GM12874 (cell line): ENCODE measurements around the gene BPIFB4.

Source experiments
- TF ChIP-seq, protein P1 (sequence below): IDR thresholded peaks from 2 replicates; pipeline ENCODE4 v1.5.1; 2011; ENCODE audit warnings: low read depth, mild to moderate bottlenecking, control low read depth, low read length, moderate library complexity; ENCODE audit not compliant: insufficient read depth

Gene BPIFB4

DNA sequence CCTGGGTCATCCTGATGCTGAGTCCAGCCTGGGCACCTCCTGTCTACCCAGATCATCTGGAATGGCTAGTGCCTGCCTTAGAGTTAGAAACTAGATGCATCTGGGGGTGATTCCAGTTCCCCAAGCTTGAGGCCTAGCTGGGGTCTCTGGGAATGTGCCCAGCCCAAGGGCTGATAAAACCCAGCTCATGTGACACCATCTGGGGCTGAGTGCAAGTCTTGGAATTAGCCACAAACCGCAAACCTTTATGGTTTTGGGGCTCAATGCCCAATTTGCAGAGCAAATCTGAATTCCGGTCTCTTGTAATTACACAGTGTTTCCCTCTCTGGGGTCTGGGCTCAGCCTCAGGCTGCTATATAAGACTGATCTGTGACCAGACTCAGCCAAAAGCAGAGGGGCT, at the start of gene BPIFB4:
Gene BPIFB4 (plus strand): TSS at position 385 of the 400 bp plus-strand sequence. CDS start 1,884 bp downstream, outside the sequence.
- TF ChIP-seq, protein P1, sequence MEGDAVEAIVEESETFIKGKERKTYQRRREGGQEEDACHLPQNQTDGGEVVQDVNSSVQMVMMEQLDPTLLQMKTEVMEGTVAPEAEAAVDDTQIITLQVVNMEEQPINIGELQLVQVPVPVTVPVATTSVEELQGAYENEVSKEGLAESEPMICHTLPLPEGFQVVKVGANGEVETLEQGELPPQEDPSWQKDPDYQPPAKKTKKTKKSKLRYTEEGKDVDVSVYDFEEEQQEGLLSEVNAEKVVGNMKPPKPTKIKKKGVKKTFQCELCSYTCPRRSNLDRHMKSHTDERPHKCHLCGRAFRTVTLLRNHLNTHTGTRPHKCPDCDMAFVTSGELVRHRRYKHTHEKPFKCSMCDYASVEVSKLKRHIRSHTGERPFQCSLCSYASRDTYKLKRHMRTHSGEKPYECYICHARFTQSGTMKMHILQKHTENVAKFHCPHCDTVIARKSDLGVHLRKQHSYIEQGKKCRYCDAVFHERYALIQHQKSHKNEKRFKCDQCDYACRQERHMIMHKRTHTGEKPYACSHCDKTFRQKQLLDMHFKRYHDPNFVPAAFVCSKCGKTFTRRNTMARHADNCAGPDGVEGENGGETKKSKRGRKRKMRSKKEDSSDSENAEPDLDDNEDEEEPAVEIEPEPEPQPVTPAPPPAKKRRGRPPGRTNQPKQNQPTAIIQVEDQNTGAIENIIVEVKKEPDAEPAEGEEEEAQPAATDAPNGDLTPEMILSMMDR = no peak

DNA sequence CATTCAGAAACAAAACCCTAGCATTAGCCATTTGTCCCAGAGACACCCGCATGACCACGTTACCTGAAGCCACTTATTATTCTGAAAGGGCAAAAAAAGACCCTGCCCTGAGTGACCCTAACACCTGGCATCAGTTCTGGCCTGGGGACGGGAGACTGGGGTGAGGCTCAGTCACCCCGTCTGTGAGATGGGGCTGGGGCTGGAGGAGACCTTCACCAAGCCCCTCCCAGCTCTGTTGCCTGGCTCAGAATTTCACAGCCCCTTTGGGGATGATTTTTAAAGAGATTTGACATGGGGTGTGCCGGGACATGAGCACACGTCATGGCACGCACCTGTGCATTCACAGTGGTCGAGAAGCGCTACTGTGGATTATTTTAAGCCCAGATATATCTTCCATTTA, 49.4 kb upstream of the BPIFB4 start:
- TF ChIP-seq, protein P1 = no peak

DNA sequence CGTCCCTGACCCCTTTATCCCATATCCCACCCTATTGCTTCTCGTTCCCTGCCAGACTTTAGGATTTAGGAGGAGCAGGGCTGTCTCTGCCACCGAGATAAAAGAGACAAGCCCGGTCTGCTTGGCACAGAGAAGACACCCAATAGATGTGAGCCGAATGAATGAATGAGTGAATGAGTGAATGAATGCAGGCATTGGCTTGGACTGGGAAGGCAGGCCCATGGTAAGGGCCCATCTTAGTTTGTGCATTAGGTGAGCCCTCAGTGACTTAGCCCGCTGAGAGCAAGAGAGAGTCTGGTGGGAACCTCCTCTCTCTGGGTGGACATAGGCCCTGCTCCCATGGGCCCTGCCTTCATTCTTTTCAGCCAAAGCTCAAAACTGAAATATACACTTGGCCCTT, 48.9 kb upstream of the BPIFB4 start:
- TF ChIP-seq, protein P1 = no peak

DNA sequence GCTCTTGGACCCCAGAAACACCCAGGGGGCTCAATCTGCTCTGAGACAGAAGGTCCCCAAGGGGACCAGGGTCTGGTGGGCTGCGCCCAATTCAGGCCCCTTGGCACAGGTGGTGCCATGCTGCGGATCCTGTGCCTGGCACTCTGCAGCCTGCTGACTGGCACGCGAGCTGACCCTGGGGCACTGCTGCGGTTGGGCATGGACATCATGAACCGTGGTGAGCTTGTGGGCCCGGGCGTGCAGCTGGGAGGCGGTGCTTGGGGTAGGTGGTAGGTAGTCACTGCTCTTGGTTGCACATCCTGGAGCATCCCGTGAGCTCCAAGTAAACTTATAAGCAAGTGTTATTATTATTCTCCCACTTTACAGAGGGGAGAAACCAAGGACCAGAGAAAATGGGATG, 47.9 kb upstream of the BPIFB4 start, which contains the start of gene BPIFB6:
Gene BPIFB6 (plus strand): TSS at position 118 of the 400 bp plus-strand sequence. CDS start 0 bp downstream, at position 118.
- TF ChIP-seq, protein P1 = no peak

DNA sequence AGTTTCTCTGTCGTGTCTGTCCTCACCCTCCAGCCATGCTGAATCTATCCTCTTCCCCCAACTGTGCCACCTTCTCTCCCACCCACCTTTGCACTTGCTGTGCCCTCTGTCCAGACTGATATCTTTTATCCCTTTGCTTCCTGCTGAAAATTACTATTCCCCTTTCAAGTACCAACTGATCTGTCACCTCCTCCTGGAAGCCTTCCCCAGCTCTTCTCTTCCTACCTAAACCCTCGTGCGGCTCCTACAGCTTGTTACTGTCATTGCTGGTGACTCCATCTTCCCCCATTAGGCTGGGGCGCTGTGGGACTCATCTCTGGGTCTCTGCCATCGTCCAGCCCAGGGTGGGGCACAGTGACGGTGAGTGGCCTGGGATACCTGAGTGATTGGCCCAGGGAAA, 46.9 kb upstream of the BPIFB4 start:
- TF ChIP-seq, protein P1 = no peak

DNA sequence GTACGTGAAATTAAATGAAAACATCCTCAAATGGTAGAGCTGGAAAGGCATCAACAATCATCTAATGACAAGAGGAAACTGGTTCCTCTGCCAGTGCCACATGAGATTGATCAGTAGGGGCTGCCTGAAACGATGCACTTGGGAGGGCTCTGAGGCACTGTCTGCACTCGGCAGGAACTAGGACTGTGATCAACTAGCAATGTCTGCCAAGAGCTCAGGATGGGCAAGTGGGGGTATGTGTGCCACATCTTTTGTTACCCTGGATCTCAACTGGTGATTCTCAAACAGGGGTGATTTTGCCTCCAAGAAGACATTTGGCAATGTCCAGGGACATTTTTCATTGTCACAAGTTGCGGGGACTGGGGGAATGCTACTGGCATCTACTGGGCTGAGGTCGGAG, 46.1 kb upstream of the BPIFB4 start:
- TF ChIP-seq, protein P1 = no peak

DNA sequence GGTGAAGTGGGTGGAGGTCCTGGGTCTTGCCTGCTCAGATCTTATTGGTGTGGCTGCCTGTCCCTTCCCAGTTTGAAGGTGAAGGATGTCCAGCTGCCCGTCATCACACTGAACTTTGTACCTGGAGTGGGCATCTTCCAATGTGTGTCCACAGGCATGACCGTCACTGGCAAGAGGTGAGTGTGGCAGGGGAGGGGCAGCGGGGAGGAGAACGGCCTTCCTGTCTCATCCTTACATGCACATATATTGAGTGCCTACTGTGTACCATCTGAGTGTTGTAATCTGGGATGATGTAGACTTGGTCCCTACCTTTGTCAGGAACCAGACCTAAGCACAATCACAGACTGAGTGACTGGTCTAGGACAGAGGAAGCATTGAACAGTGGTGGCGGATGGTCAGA, 45.3 kb upstream of the BPIFB4 start:
- TF ChIP-seq, protein P1 = no peak

DNA sequence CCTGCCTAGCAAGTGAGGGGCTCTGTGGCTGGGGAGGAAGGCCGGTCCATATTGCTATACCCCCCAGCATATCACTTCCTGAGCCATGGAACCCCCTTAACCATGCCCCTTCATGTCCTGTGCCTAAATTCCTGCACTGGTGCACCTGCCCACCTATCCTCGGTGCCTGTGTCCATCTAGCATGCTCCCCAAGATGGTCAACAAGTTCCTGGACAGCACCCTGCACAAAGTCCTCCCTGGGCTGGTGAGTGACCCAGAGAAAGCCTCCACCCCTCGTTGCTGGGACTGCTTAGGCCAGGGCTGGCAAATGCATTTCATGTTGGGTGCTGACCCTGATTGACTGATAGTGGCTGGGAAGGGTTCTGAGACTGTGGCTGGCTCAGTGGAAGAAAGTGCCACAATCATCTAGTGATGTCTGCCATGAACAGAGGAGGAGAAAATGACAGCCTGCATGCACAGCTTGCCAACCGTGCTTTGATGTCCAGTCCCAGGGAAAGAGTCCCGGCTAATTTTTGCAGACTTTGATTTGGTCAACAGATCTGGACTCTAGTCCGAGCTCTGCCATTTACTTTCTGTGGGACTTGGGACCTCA, 44.4 kb upstream of the BPIFB4 start:
- TF ChIP-seq, protein P1 = no peak
